ENCODE data around the gene CORIN. TPM values are rescaled to one million over a fixed set of nuclear protein-coding genes. Genes with fewer than 3 reads are reported as not detected.

CORIN gene
- total and polyA plus RNA-seq, 10 of the 15 experiments (the other 5 are each of a cell fraction or from before 2014, with no cell fraction given) = 0.02 to 0.45 (median 0.09) TPM; not detected in 3

GRCh38 chr4:47747846-47748494, 89.9 kb downstream of the CORIN start:
- ChIA-PET POLR2A (no interaction called here), SMC1A (ENCODE audit: uncharacterized antibody, unreplicated experiment) (interaction anchor here (0.7 to 1.6 kb wide), 2 partner anchors 11 to 13 kb away, joined by 3 read pairs; no protein-coding TSS in a partner anchor), RAD21 (ENCODE audit: unreplicated experiment) (no interaction called here), CTCF (no interaction called here)
- Histone ChIP-seq H3K9ac (ENCODE audit: control insufficient read depth, insufficient read depth, low read length) (no peak overlapping the region), H3K79me2 (ENCODE audit: control insufficient read depth, insufficient read depth, low read length) (no peaks in the 10 kb centered on the region), H3K27me3 (replicated peaks in 1 of 2; ENCODE audit: control insufficient read depth in 2 of 2, insufficient read depth in 2 of 2, low read length in 1 of 2) (no peaks in the 10 kb centered on the region; a peak in 1 of 4 replicates), H3K4me2 (ENCODE audit: control insufficient read depth, insufficient read depth) (no peak overlapping the region), H3K9me3 (replicated peaks; ENCODE audit: control insufficient read depth, insufficient read depth, low read length) (no peaks in the 10 kb centered on the region; the same call in 2 of the 3 replicates), H3K4me3 (no peak overlapping the region), H3K36me3 (ENCODE audit: control insufficient read depth in 2 of 2, insufficient read depth in 2 of 2, low read length in 1 of 2) (no peaks in the 10 kb centered on the region), H2AFZ (ENCODE audit: control insufficient read depth, low read depth, low read length) (no peak overlapping the region), H3K27ac (ENCODE audit: control insufficient read depth, insufficient read depth) (no peak overlapping the region), H3K4me1 (ENCODE audit: control insufficient read depth, insufficient read depth, low read length) (no peaks in the 10 kb centered on the region), H4K20me1 (ENCODE audit: control insufficient read depth, insufficient read depth) (no peaks in the 10 kb centered on the region)
- in situ Hi-C loops (cut with MboI) = no loop called here
- TF ChIP-seq ZNF207 (IDR thresholded peaks at IDR 0.05; ENCODE audit: borderline replicate concordance) = no peak
- TF ChIP-seq CUX1 (IDR thresholded peaks at IDR 0.05; ENCODE audit: insufficient replicate concordance, low read depth, low read length) = no peak
- TF ChIP-seq EED (IDR thresholded peaks at IDR 0.05; ENCODE audit: low read depth) = no peak
- no peak for TF ChIP-seq SP1 (IDR thresholded peaks at IDR 0.05; ENCODE audit: low read depth, low read length)
- no peak for TF ChIP-seq NR2F1 (conservative IDR thresholded peaks at IDR 0.05)
- no peak for TF ChIP-seq GATAD2B (conservative IDR thresholded peaks at IDR 0.05; ENCODE audit: low read depth)
- no peak for TF ChIP-seq STAT1 (conservative IDR thresholded peaks at IDR 0.05)
- no peak for TF ChIP-seq BRCA1 (IDR thresholded peaks at IDR 0.05; ENCODE audit: low read depth, low read length)
- TF ChIP-seq NRF1 (conservative IDR thresholded peaks at IDR 0.05; ENCODE audit: low read depth, low read length) = no peak
- TF ChIP-seq SIX5 (IDR thresholded peaks at IDR 0.05; ENCODE audit: low read depth, low read length, severe bottlenecking) = no peak
- TF ChIP-seq CHD1 (IDR thresholded peaks at IDR 0.05; ENCODE audit: low read depth, low read length) = no peak
- no peak for TF ChIP-seq SIN3A (IDR thresholded peaks at IDR 0.05; ENCODE audit: low read depth, low read length)
- TF ChIP-seq HDAC6 (IDR thresholded peaks at IDR 0.05; ENCODE audit: unreplicated experiment) = no peak
- TF ChIP-seq IRF5 (IDR thresholded peaks at IDR 0.05; ENCODE audit: borderline replicate concordance) = no peak
- no peak for TF ChIP-seq LARP7 (IDR thresholded peaks at IDR 0.05)
- intact Hi-C loops (cut with micrococcal nuclease; ENCODE audit: unreplicated experiment) = no loop called here
- no peak for FAIRE-seq
- no TSS peak for BruUV-seq (replicated peaks)
- DNase-seq (ENCODE audit: low read depth, low spot score) = no peak
- WGBS (ENCODE audit: insufficient coverage, insufficient replicate concordance, low lambda C conversion rate, missing lambda C conversion rate) = 25% methylated on average over 1 of the region's 1 CpG
- no peak for ATAC-seq

All from GM12878 (cell line).